Calu3 (cell line): Measurements from ENCODE around the gene SEPTIN1. TPM values are rescaled to one million over a fixed set of nuclear protein-coding genes. Genes with fewer than 3 reads are reported as not detected.

Experiments used
- BruUV-seq: library from RNA; stranded (reverse); fragments of 400-500 nt; replicated peaks from 2 replicates; lab custom pipeline; 2021; lab: Mats Ljungman, UMichigan
- CTCF ChIA-PET: fragments of 300-600 bp; sonication (Branson Sonifier 250); formaldehyde crosslinking; loops from one replicate; lab custom pipeline; 2022; ENCODE audit warnings: antibody characterized with exemption; lab: Charles Lee
- DNase-seq: peaks from one replicate; pipeline ENCODE4 v3.0.0; 2022
- H3K27ac Mint-ChIP-seq: one replicate; pipeline ENCODE4 v1.8.0; 2022; ENCODE audit warnings: mixed read lengths; ENCODE audit not compliant: unreplicated experiment
- H3K27me3 Mint-ChIP-seq: one replicate; pipeline ENCODE4 v1.8.0; 2022; ENCODE audit warnings: mixed read lengths; ENCODE audit not compliant: unreplicated experiment
- H3K36me3 Mint-ChIP-seq: one replicate; pipeline ENCODE4 v1.8.0; 2022; ENCODE audit warnings: mild to moderate bottlenecking, moderate library complexity, mixed read lengths; ENCODE audit not compliant: insufficient read depth, unreplicated experiment
- H3K4me1 Mint-ChIP-seq: one replicate; pipeline ENCODE4 v1.8.0; 2022; ENCODE audit warnings: mild to moderate bottlenecking, low read depth, mixed read lengths; ENCODE audit not compliant: unreplicated experiment
- H3K4me3 Mint-ChIP-seq: one replicate; pipeline ENCODE4 v1.8.0; 2022; ENCODE audit warnings: mild to moderate bottlenecking, low read depth, moderate library complexity, mixed read lengths; ENCODE audit not compliant: unreplicated experiment
- H3K9me3 Mint-ChIP-seq: one replicate; pipeline ENCODE4 v1.8.0; 2022; ENCODE audit warnings: low read depth, mixed read lengths; ENCODE audit not compliant: unreplicated experiment
- intact Hi-C: fragments of 100-400 bp; cut with micrococcal nuclease; formaldehyde crosslinking; loops from one replicate; pipeline ENCODE4 v1.10.0; 2022; ENCODE audit not compliant: unreplicated experiment
- total RNA-seq: library from RNA; stranded (reverse); gene quantifications from 2 replicates; pipeline ENCODE4 v1.2.3, GENCODE V29; 2022
- TF ChIP-seq, protein P1 (sequence below): fragments of 200-600 bp; IDR thresholded peaks from one replicate; pipeline ENCODE4 v1.8.0; 2022; ENCODE audit warnings: antibody characterized with exemption; ENCODE audit not compliant: unreplicated experiment

SEPTIN1 gene
- total RNA-seq, 1 experiment from 2014 or later, result 1.5 TPM

DNA sequence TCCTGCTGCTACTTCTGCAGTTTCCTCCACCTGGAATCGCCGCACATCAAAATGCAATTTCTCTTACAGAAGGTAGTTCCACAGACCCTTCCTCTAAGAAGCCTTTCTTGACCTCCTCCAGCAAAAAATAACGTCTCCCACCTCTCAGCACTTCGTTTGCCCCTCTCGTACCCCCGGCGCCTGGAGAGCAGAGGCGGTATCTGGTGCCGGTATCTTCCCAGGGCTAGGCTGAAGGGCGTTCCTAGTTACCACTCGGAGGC is 47.0 kb upstream of the SEPTIN1 start:
- H3K4me3 Mint-ChIP-seq, result no peak overlapping the region

DNA sequence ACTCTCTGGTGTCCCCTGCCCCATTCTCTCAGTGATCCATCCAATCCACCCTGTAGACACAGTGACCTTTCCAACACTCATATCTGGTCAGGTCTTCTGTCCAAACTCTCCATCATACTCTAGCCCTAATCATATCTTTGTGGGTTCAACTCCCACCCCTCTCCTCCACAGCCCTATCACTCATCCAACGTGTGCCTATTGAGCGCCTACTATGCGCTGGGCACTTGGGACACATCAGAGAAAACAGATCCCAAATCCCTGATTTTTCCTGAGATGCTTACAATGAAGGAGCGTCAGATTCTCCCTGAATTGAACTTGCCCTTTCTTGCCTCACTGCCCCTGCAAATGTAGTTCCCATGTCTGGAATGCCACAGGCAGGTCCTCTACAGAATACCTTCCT is 45.7 kb upstream of the SEPTIN1 start:
- DNase-seq, result no peak
- no TSS peak for BruUV-seq
- peak overlapping the region; percentile 27 for H3K27ac Mint-ChIP-seq
- TF ChIP-seq, protein P1, sequence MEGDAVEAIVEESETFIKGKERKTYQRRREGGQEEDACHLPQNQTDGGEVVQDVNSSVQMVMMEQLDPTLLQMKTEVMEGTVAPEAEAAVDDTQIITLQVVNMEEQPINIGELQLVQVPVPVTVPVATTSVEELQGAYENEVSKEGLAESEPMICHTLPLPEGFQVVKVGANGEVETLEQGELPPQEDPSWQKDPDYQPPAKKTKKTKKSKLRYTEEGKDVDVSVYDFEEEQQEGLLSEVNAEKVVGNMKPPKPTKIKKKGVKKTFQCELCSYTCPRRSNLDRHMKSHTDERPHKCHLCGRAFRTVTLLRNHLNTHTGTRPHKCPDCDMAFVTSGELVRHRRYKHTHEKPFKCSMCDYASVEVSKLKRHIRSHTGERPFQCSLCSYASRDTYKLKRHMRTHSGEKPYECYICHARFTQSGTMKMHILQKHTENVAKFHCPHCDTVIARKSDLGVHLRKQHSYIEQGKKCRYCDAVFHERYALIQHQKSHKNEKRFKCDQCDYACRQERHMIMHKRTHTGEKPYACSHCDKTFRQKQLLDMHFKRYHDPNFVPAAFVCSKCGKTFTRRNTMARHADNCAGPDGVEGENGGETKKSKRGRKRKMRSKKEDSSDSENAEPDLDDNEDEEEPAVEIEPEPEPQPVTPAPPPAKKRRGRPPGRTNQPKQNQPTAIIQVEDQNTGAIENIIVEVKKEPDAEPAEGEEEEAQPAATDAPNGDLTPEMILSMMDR, result no peak
- H3K36me3 Mint-ChIP-seq, result peaks cover 30% of the 10 kb centered on the region
- no peaks in the 10 kb centered on the region for H3K27me3 Mint-ChIP-seq
- H3K4me1 Mint-ChIP-seq, result peaks cover 17% of the 10 kb centered on the region
- intact Hi-C loops, result no loop called here
- CTCF ChIA-PET, result no interaction called here
- H3K9me3 Mint-ChIP-seq, result no peaks in the 10 kb centered on the region
- no peak overlapping the region for H3K4me3 Mint-ChIP-seq

More for the DNA sequence above, 47.0 kb upstream of the SEPTIN1 start:
- Mint-ChIP-seq H3K9me3 (no peaks in the 10 kb centered on the region), H3K27ac (no peak overlapping the region), H3K27me3 (no peaks in the 10 kb centered on the region), H3K4me1 (peaks cover 17% of the 10 kb centered on the region), H3K36me3 (peaks cover 30% of the 10 kb centered on the region)
- TF ChIP-seq, protein P1, result no peak
- CTCF ChIA-PET, result interaction anchor here (0.6 to 2.4 kb wide), 31 partner anchors 11 to 410 kb away, joined by 3 to 33 read pairs (median 6); partner anchors contain the start of genes ALDOA, FBRS, PRR14 and TBC1D10B
- no peak for DNase-seq
- TSS peak; percentile 56 for BruUV-seq
- intact Hi-C loops, result no loop called here

DNA sequence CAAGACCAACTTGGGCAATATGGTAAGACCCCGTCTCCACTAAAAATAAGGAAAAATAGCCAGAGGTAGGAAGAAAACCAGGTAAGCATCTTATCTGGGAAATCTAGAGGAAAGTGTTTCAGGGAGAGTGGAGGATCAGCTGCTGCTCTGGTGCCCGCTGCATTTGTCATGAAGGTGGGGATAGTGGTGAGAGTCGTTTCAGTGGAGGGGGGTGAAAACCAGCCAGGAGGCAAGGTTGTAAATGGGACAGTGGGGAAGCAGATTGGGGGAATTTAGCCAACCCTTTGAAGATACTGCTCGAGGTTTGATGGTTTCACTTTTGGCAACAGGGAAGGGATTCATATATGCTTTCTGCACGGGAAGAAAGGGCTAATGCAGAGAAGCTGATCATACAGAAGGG is 38.6 kb upstream of the SEPTIN1 start:
- CTCF ChIA-PET, result no interaction called here
- H3K27me3 Mint-ChIP-seq, result no peaks in the 10 kb centered on the region
- intact Hi-C loops, result no loop called here
- H3K9me3 Mint-ChIP-seq, result no peaks in the 10 kb centered on the region
- no TSS peak for BruUV-seq
- DNase-seq, result no peak
- TF ChIP-seq, protein P1, result no peak
- no peak overlapping the region for H3K27ac Mint-ChIP-seq
- peaks cover 62% of the 10 kb centered on the region for H3K36me3 Mint-ChIP-seq
- H3K4me3 Mint-ChIP-seq, result no peak overlapping the region
- H3K4me1 Mint-ChIP-seq, result peaks cover 18% of the 10 kb centered on the region

DNA sequence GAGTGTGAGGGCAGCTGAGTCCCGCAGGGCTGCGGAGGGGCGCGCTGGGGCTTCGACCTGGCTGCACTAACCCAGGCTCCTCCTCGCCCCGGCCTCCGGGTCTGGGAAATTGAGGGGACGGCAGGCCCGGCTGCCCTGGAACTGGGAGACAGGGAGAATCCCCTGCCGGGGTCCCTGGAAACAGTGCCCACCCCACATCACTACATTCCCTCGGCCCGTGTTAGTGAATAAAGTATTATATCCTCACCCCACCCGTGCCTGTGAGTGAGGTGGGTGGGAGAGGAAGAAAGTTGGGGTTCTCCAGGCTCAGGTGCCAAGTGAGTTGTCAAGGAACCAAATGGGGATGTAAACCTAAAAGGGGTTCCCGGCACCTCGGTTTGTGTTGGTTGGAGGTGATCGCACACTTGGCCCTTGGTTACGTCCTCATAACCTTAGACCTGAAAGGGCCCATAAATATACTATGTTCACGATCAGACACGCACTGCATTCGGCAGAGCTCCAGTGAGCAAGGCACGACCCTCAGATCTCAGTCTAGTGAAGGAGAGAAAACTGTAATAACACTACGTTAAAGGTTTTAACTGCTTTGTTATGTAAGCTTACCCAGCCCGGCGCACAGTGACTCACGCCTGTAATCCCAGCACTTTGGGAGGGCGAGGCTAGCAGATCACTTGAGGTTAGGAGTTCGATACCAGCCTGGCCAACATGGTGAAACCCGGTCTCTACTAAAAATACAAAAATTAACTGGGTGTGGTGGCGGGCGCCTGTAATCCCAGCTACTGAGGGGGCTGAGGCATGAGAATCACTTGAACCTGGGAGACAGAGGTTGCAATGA is 36.2 kb upstream of the SEPTIN1 start:
- H3K27ac Mint-ChIP-seq, result peak overlapping the region; percentile 14
- CTCF ChIA-PET, result interaction anchor here (0.5 to 2.6 kb wide), 11 partner anchors 9 to 354 kb away, joined by 3 to 33 read pairs (median 6); partner anchors contain the start of genes DCTPP1 and ZNF771
- H3K27me3 Mint-ChIP-seq, result no peaks in the 10 kb centered on the region
- no TSS peak for BruUV-seq
- H3K9me3 Mint-ChIP-seq, result no peaks in the 10 kb centered on the region
- no peak for DNase-seq
- H3K4me3 Mint-ChIP-seq, result peak overlapping the region; percentile 64
- H3K4me1 Mint-ChIP-seq, result peaks cover 20% of the 10 kb centered on the region
- TF ChIP-seq, protein P1, result no peak
- peaks cover 61% of the 10 kb centered on the region for H3K36me3 Mint-ChIP-seq
- intact Hi-C loops, result no loop called here
